GM21390 (cell line): ENCODE measurements around the gene SGTA.
A peak's percentile ranks its signal among the peaks of the same experiment; 100 is the strongest.
"Not testable (repeated sequence)": the region's sequence is repeated elsewhere in the genome, so short reads cannot be mapped to it uniquely, and the experiment has no call there.

ENCODE experiments used
- ATAC-seq: cut with Tn5 transposase; IDR thresholded peaks from one replicate; pipeline ENCODE4 v1.9.1; 2021; ENCODE audit not compliant: unreplicated experiment

SGTA gene, protein sequence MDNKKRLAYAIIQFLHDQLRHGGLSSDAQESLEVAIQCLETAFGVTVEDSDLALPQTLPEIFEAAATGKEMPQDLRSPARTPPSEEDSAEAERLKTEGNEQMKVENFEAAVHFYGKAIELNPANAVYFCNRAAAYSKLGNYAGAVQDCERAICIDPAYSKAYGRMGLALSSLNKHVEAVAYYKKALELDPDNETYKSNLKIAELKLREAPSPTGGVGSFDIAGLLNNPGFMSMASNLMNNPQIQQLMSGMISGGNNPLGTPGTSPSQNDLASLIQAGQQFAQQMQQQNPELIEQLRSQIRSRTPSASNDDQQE

DNA sequence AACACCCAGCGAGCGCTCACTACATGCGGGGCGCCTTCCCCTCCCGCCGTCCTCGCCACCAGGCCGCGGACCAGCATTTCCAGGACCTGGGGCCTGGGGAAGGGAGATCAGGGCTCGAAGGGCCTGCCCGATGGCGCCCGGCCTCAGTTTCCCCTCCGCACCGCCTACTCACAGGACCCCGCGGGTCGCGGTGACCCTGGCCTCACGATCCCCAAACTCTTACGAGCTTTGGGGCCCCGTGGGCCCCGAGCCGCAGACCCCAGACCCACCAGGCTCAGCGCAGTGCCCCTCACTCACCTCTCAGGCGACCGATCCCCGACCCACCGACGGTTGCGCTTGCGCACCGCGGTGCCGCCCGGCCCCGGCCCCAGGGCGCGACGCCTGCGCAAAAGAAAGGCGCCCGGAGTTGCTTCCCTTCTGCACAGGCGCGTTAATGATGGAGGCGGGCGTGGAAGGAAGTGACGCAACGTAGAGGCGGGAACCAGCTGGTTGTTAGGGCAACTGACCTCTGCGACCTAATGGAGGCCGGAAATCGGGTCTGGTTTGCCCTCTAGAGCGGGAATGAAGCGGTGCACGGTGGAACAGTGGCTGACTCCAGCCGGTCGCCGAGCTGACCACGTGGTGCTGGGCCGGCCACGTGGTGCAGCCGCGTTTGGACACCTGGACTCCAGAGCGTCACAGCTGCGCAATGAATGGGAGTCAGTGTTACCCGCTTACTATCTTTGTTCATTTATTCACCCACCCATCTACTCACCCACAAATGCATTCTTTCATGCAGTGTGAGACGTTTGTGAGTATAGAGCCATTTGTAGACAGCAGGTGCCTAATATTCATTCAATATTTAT lies at the start of gene SGTA:
TSS of gene SGTA (minus strand) at position 338 of the 845 bp plus-strand sequence. CDS start 14,205 bp downstream, outside the sequence.
- ATAC-seq, result peak; percentile 76

GRCh38 chr19:2827840-2828489 lies 44.9 kb upstream of the SGTA start:
- ATAC-seq, result no peak

DNA sequence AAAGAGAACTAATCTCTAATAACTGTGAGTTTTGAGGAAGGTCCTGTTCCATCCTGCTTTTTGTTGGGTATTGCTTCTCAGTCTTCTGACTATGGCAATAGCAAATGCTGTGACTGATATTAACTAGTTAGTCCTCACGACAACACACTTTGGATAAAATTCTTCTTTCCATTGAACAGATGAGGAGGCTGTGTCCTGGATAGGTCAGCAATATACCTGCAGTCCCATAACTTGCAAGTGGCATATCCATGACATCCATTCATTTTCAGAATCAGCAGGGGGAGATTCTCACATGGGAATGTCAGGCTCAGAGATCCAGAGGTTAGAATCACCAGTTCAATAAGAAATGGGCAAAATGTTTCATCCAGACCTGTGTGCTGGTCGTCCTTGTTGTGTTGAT lies 43.9 kb upstream of the SGTA start:
- no peak for ATAC-seq

GRCh38 chr19:2824129-2824528 lies 41.1 kb upstream of the SGTA start:
- ATAC-seq, result no peak

DNA sequence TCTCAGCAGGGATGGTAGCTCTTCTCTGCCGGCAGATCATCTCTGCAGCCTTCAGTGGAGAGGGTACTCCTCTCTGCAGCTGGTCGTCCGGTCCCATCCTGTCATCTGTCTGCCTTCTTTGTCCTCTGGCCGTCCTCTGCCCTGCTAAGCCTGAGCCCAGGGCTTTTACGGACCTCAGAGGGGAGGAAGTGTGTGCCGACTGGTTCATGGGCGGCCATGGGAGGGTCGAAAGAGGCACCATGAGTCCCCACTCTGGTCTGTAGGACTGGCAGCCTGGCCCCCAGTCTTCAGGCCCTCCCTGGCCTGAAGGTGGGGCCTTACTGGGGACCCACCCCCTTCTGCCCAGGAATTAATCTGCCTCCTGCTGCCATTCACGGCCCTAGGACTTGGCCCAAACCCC lies 40.6 kb upstream of the SGTA start:
- ATAC-seq, result no peak

- ATAC-seq, result no peak
Observed at GRCh38 chr19:2822846-2823245, 39.8 kb upstream of the SGTA start.

DNA sequence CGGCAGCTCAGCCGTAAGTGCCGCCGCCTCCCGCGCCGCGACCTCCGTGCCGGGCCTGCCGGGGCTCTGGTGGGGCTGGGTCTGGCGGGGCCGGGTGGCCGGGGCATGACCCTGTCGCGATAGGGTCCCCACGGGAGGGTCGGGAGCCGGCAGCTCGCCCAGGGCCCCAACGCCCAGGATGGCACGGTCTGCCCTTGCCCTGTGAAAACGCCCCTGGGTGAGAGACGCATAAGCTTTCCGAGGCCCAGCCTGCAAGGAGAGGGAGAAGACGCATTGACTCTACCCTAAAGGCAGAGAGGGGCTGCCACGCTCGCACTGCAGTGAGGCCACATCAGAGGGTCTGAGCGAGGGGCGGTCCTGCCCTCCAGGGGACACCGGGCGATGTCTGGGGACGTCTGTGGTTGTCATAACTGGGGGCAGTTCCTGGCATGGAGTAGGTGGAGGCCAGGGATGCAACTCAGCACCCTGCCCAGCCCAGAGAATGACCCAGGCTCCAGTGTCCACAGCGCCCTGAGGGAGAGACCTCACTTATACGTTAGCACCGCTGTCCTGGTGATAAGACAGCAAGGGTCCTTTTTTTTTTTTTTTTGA lies 37.1 kb upstream of the SGTA start:
- ATAC-seq, result peak; percentile 3

DNA sequence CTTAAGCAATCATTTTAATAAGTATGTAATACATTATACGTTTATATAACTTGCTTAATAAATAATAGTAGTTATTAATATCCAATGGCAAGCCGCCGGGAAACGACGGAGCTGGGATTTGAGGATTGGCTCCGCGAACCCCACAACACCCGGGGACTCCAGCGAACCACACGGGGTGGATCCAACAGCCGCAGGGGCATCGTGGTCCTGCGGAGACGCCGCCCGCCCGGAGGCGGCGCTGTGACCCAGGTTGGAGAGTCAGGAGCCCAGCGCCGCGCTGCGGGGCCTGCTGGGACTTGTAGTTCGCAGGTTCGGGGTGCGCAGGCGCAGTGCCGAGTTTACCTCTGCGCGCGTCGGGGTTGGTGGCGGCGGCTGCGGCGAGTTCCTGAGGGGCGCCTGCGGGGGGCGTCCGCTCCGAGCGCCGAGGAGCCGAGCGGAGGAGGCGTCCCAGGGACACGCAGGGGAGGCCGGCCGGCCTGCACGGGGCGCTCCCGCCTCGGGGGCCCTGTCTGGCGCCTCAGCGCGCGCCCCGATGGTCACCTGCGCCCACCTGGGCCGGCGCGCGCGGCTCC lies 36.6 kb upstream of the SGTA start, which contains the start of gene ZNF554:
TSS of gene ZNF554 (plus strand) at position 329 of the 572 bp plus-strand sequence. CDS start at position 533, 204 bp downstream.
- ATAC-seq, result peak; percentile 83

- ATAC-seq, result not testable (repeated sequence)
Observed at GRCh38 chr19:2817237-2817829, 34.3 kb upstream of the SGTA start.

DNA sequence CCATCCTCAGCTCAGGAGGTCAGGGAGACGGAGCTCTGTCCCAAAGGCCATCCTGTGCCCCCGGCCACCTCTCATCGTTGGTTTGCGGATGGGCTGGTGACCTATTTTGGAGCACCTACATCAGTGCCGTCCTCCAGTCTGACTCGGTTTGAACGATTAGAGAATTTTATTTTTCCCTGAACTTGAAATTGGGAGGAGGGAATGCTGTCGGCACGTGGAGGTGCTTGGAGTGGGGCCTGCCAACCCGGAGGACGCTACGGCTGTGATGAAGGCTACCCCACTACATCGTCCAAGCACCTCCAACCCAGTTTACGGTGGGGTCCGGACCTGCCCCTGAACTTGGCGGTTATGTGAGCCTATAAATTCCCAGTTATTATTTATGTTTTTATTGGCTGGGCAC lies 33.6 kb upstream of the SGTA start:
- no peak for ATAC-seq

- no peak for ATAC-seq
Observed at GRCh38 chr19:2815923-2816322, 32.9 kb upstream of the SGTA start.

GRCh38 chr19:2815191-2815614 lies 32.1 kb upstream of the SGTA start:
- ATAC-seq, result no peak

DNA sequence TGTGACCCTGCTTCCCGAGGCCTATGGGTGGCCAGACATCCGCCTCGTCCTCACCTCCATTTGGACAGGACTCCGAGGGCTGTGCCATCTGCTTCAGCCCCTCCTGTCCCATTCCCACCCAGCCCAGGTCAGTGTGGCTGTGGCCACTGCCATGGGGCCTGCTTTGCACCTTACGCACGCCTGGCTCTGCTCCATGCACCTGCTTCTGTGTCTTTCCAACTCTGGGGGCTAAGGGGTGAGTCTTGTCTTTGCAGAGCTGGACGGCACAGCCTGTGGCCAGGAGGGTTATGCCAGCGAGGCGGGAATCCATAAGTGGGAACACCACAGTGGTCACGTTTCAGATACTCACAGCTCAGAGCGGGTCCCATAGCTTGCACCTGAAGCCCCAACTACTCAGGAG lies 31.4 kb upstream of the SGTA start:
- no peak for ATAC-seq

DNA sequence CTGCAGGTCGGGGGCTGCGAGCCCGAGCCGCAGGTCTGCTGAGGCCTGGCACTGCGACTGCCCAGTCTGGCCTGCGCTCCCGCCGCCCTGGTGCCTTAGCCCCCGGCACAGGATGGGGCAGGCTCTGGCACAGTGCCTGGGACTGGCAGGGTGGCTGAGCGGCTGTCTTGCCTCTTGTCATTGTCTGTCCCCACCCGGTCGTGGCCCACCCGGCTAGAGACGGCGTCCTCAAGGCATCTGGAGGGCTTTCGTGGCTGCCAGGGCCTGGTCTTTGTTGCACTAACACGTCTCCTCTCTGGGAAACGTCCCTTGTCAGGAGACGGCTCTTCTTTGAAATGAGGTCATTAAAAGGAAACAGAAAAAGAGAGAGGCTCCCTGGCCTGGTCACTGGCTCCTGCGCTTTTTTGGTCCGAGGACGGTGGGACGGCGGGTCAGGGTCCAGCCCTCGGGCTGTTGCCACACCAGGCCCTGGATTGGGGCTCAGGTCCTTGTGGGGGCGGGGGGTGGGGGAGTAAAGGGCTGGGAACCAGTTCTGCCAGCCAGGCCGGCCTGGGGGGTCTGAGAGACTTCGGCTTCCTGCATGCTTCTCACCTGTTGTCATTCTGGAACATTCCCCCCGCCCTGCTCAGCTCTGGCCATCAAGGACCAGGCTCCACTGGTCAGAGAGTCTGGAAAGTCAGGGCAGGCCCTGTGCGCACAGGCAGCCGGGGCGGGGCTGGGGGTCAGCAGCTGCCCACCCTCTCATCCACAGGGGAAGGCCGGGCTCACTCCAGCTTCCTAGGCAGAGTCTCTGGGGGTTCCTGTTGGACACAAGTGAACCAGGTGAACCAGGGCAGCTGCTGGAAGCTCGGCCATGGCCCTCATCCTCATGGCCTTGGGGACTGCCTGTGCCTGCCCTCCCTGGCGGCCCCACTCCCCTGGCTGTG lies 30.4 kb upstream of the SGTA start:
- no peak for ATAC-seq

DNA sequence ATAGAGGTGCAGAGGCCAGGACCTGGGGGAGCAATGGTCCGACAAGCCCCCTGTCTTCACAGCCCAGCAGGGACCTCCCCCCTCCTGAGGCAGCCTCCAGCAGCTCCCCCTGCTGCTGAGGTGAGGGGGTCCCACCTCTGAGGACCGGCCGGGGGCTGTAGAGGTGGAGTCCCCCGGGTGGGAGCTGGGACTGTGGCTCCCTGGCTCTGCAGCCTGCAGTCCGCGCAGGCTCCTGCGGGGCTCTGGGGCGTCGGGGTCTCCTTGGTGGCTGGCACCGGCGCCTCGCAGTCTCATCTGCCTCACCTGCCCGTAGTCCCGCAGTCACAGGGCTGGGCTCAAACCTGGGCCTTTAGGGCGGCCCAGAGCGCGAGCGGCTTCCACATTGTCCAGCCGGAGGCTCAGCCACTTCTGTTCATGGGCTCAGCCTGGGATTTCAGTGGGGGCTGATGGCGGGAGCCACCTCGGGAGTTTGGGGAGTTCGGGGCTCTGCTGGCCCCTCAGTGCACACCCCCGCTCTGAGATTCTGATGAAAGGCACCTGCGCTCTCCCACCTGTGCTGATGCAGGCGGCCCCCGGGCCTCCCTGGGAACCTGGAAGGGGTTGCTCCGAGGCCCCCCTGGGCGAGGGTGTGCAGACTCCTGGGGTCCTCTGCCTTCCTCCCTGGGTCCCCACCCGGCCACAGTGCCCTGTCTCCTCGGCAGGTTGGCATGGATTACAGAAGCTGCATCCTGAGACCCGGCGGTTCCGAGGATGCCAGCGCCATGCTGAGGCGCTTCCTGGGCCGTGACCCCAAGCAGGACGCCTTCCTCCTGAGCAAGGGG lies 29.6 kb upstream of the SGTA start:
- ATAC-seq, result no peak

DNA sequence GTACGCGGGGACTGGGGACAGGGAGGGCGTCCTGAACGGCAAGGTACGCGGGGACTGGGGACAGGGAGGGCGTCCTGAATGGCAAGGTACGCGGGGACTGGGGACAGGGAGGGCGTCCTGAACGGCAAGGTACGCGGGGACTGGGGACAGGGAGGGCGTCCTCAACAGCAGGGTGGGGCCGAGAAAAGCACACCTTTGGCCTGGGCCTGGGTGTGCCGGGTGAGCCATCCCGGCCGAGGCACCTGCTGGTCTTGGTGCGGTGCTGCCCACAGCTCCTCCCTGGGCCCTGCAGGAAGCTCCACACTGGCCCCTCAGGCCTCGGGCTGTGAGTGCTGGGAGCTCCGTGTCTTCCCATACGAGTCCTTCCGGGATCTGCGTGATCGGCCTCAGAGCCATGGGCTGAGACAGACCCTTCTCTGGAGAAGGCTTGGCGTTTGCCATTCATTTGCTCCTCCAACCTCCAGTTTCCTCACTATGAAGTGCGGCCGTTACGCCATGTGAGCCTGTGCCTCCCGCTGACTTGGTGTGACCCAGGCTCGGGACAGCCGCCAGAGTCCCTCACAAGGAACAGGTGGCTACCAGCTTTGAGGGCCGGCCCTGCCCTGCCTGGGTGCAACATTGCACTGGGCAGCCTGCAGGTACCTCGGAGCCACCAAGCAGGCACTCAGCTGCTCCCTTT lies 28.8 kb upstream of the SGTA start:
- ATAC-seq, result no peak

DNA sequence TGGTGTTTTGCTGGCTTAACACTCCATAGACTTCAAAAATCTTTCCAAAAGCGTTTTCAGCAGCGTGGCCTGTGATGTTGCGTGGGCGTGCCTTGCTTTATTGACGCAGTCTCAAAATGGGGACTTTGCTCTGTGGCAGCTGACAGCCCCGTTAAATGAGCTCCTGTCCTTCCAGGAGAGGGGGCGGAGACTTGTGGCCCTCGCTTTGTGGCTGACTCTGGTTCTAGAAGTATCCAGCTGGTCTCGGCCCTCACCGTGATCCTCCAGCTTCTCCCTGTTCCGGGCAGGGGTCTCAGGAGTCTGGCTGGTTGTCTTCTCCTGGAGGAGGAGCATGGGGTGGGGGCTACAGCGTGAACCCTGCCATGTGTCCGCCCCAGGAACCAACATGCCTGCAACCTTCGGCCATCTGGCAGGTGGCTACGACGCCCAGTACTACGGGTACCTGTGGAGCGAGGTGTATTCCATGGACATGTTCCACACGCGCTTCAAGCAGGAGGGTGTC lies 28.2 kb upstream of the SGTA start:
- ATAC-seq, result no peak
